ENCODE results near the gene NTRK3. TPM values are rescaled to one million over a fixed set of nuclear protein-coding genes. Genes with fewer than 3 reads are reported as not detected.

The NTRK3 gene
- total RNA-seq, 1 experiment from 2014 or later: not detected

- ChIA-PET POLR2A (ENCODE audit: unreplicated experiment) (no interaction called here), CTCF (no interaction called here)
- H3K4me1 ChIP-seq (ENCODE audit: insufficient read depth, low read length): no peaks in the 10 kb centered on the region
- no peak overlapping the region for H3K27ac ChIP-seq (ENCODE audit: low read length)
- no peaks in the 10 kb centered on the region for H3K9me2 ChIP-seq (replicated peaks; ENCODE audit: low read length)
- no peaks in the 10 kb centered on the region for H3K27me3 ChIP-seq (ENCODE audit: low read length)
- no peaks in the 10 kb centered on the region for H3K79me2 ChIP-seq (ENCODE audit: low read length)
- no peaks in the 10 kb centered on the region for H4K20me1 ChIP-seq (ENCODE audit: low read length)
- no peaks in the 10 kb centered on the region for H3K36me3 ChIP-seq (ENCODE audit: low read depth, low read length)
- intact Hi-C loops (cut with micrococcal nuclease): no loop called here
- DNase-seq (no peak), ATAC-seq (no peak)
- H3K9ac ChIP-seq (ENCODE audit: low read length): no peak overlapping the region
- H3F3A ChIP-seq (ENCODE audit: low read length, unreplicated experiment): no peaks in the 10 kb centered on the region
- TF ChIP-seq EZH2phosphoT487 (IDR thresholded peaks at IDR 0.05; ENCODE audit: borderline replicate concordance, low read length) (no peak), CTCF (conservative IDR thresholded peaks at IDR 0.05; ENCODE audit: low read depth, low read length) (no peak), EZH2 (IDR thresholded peaks at IDR 0.05; ENCODE audit: low read length, unreplicated experiment) (no peak)
- H3K9me3 ChIP-seq (ENCODE audit: low read length): no peaks in the 10 kb centered on the region
- BruUV-seq (replicated peaks): no TSS peak
- no peak overlapping the region for H3K4me3 ChIP-seq (ENCODE audit: low read length)
- no peak overlapping the region for H2AFZ ChIP-seq (ENCODE audit: low read length)
- H3K4me2 ChIP-seq (ENCODE audit: low read length): no peak overlapping the region
Measured at GRCh38 chr15:88004399-88004798, 252.1 kb downstream of the NTRK3 start.

- no peak overlapping the region for H3K4me2 ChIP-seq (ENCODE audit: low read length)
- no peaks in the 10 kb centered on the region for H3K9me3 ChIP-seq (ENCODE audit: low read length)
- no peaks in the 10 kb centered on the region for H3K79me2 ChIP-seq (ENCODE audit: low read length)
- H3K4me1 ChIP-seq (ENCODE audit: insufficient read depth, low read length): no peaks in the 10 kb centered on the region
- H3K9me2 ChIP-seq (replicated peaks; ENCODE audit: low read length): no peaks in the 10 kb centered on the region
- H4K20me1 ChIP-seq (ENCODE audit: low read length): no peaks in the 10 kb centered on the region
- no peak for TF ChIP-seq CTCF (conservative IDR thresholded peaks at IDR 0.05; ENCODE audit: low read depth, low read length)
- TF ChIP-seq EZH2phosphoT487 (IDR thresholded peaks at IDR 0.05; ENCODE audit: borderline replicate concordance, low read length): no peak
- TF ChIP-seq EZH2 (IDR thresholded peaks at IDR 0.05; ENCODE audit: low read length, unreplicated experiment): no peak
- intact Hi-C loops (cut with micrococcal nuclease): no loop called here
- no peaks in the 10 kb centered on the region for H3F3A ChIP-seq (ENCODE audit: low read length, unreplicated experiment)
- BruUV-seq (replicated peaks): no TSS peak
- CTCF ChIA-PET: no interaction called here
- H3K27ac ChIP-seq (ENCODE audit: low read length): no peak overlapping the region
- ATAC-seq (no peak), DNase-seq (no peak)
- POLR2A ChIA-PET (ENCODE audit: unreplicated experiment): no interaction called here
- H3K9ac ChIP-seq (ENCODE audit: low read length): no peak overlapping the region
- no peaks in the 10 kb centered on the region for H3K27me3 ChIP-seq (ENCODE audit: low read length)
- no peak overlapping the region for H3K4me3 ChIP-seq (ENCODE audit: low read length)
- no peak overlapping the region for H2AFZ ChIP-seq (ENCODE audit: low read length)
- H3K36me3 ChIP-seq (ENCODE audit: low read depth, low read length): no peaks in the 10 kb centered on the region
Measured at GRCh38 chr15:88003541-88004327, 252.8 kb downstream of the NTRK3 start.

GRCh38 chr15:88002706-88003105 lies 253.8 kb downstream of the NTRK3 start:
- no peak overlapping the region for H3K27ac ChIP-seq (ENCODE audit: low read length)
- no peak overlapping the region for H3K9ac ChIP-seq (ENCODE audit: low read length)
- no peaks in the 10 kb centered on the region for H4K20me1 ChIP-seq (ENCODE audit: low read length)
- no peak for TF ChIP-seq EZH2 (IDR thresholded peaks at IDR 0.05; ENCODE audit: low read length, unreplicated experiment)
- no peak for TF ChIP-seq CTCF (conservative IDR thresholded peaks at IDR 0.05; ENCODE audit: low read depth, low read length)
- H3K4me1 ChIP-seq (ENCODE audit: insufficient read depth, low read length): no peaks in the 10 kb centered on the region
- DNase-seq (no peak), ATAC-seq (no peak)
- H3K27me3 ChIP-seq (ENCODE audit: low read length): no peaks in the 10 kb centered on the region
- CTCF ChIA-PET: no interaction called here
- H3K4me2 ChIP-seq (ENCODE audit: low read length): no peak overlapping the region
- no peak overlapping the region for H3K4me3 ChIP-seq (ENCODE audit: low read length)
- POLR2A ChIA-PET (ENCODE audit: unreplicated experiment): no interaction called here
- H3K9me2 ChIP-seq (replicated peaks; ENCODE audit: low read length): no peaks in the 10 kb centered on the region
- H3F3A ChIP-seq (ENCODE audit: low read length, unreplicated experiment): no peaks in the 10 kb centered on the region
- H3K36me3 ChIP-seq (ENCODE audit: low read depth, low read length): no peaks in the 10 kb centered on the region
- intact Hi-C loops (cut with micrococcal nuclease): no loop called here
- no TSS peak for BruUV-seq (replicated peaks)
- H2AFZ ChIP-seq (ENCODE audit: low read length): no peak overlapping the region
- no peaks in the 10 kb centered on the region for H3K9me3 ChIP-seq (ENCODE audit: low read length)
- H3K79me2 ChIP-seq (ENCODE audit: low read length): no peaks in the 10 kb centered on the region

Measured in PC-3 (cell line).